Endometrium (tissue), 2 donors: ENCODE results near the gene FBXO48.
"Not testable (repeated sequence)": the region's sequence is repeated elsewhere in the genome, so short reads cannot be mapped to it uniquely, and the experiment has no call there.

Source experiments
- FAIRE-seq: peaks from 2 replicates; lab custom pipeline; 2012; peaks lifted over from hg19 to GRCh38; lab: Jason Lieb, UNC
- donor health status: control.
- donor health status: control.

The FBXO48 gene, protein sequence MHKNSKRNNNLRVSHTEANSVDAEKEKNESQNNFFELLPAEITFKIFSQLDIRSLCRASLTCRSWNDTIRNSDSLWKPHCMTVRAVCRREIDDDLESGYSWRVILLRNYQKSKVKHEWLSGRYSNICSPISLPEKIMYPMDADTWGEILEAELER

DNA sequence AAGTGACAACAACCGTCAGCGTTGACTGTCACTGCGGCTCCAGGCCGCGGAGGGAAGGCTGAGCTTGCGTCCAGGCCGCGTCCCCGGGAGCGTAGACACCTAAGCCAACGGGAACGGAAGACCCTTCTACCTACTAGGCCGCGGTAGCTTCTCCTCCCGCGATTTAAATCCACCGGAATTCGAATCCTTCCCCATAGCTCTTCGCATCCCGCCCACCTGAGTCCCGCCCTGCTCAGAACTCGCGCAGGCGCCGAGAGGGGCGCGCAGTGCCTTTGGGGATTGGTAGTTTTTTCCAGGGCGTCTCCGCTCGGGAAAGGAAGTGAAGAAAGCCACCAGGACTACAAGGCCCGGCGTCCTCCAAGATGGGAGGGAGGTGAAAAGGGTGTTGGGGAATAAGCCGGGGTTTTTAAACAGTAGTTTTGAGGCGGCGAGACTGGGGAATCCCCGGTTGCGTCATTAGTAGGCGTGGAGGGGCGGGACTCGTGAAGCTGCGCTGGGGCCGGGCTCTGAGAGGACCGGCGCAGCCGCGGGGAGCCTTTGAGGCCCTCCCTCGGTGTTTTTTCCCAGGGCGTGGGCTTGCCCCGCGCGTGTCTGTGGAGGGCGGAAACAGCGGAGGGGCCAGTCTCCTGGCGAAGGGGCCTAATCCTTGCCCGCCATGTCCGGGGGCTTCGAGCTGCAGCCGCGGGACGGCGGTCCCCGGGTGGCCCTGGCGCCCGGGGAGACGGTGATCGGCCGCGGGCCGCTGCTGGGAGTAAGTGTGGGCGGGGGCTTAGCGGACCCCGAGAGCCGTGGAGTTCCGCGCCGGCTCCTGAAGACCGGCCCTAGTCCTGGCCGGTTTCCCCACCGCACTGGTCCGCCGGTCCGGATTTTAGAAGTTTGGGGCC lies at the start of gene FBXO48, which contains the start of gene APLF:
Gene FBXO48, minus strand, starts transcription at position 218 of the 884 bp plus-strand sequence. CDS start 2,149 bp downstream, outside the sequence.
Gene APLF, plus strand, starts transcription at position 509 of the 884 bp plus-strand sequence. Its CDS starts 147 bp downstream, at position 656.
- FAIRE-seq: peak; percentile 98

DNA sequence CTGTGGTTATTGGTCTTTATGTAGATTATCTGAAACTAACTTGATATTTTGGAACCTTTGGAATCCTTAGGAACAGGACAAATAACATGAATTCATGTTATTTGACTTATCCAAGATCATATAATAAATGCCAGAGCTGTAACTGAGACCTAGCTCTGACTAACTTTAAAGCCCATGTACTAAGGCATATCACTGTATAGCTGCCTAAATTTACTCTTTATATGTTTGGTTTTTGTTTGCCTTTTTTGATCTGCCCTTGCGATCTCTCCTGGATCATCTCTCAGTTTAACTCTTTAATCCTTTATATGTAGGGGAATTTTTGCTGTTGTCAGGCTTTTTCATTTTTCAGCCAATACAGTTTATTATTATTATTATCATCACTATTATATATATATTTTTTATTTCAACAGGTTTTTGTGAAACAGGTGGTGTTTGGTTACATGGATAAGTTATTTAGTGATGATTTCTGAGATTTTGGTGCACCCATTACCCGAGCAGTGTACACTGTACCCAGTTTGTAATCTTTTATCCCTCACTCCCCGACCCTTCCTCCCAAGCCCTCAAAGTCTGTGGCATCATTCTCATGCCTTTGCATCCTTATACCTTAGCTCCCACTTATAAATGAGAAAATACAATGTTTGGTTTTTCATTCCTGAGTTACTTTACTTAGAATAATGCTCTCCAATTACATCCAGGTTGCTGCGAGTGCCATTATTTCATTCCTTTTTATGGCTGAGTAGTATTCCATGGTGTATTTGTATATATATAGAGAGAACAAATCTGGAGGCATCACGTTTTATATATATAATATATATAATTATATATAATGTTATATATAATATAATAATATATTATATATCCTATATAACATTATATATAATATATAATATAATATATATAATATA lies 49.2 kb upstream of the FBXO48 start:
- FAIRE-seq: no peak

DNA sequence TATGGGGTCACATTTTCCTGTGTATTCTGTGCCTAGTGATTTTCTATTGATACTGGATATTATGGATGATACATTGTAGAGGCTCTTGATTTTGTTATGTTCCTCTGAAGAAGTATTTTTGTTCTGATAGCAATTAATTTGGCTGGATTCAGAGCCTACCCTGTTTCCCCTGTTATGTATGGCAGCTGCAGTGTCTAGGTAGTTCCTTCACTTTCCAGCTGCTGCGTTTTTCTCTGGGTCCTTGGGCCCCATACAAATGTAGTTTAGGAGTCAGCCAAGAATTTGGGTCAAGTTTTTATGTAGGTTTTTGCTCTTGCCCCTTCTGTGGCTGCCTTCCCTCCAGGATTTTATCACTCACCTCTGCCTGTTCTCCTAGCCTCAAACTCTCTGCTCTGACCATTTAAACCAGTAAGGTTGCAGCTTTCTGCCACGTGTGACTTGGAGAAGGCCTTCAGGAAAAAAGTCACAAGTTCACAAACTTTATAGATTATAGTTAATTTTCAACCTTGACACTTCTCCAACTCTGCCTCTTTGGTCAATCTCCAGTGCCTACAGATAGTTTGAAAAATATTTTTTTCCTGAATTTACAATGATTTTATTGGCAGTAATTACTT lies 47.3 kb upstream of the FBXO48 start:
- FAIRE-seq: no peak

DNA sequence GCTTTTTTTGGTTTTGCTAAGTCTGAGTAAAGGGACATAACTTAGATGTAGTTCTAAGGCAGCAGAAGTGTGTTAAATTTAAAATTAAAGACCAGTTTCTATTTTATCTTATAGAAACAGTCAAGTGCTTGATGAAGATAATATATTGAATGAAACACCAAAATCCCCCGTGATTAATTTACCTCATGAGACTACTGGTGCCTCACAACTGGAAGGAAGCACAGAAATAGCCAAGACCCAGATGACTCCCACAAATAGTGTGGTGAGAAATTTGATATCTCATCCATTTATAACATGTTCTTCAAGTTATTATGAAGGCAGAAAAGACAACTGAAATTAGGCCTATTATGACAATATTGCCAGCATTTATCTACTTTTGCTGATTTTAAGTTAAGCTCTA lies 45.9 kb upstream of the FBXO48 start:
- FAIRE-seq: no peak

DNA sequence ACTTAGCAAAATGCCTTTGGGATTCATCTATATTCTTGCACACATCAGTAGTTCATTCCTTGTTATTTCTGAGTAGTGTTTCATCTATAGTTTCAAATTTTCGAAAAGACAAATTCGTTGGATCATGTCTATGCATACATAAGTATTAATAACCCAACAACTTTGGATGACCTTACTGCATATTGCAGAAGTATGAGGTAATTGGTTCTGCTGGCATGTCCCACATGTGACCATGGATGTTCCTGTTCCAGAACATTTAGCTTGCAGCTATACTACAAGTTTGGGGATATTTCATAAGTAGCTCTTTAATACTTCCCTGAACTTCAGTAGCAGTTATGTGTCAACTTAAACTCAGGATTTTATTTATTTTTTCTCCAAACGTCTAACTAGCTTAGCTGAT lies 45.2 kb upstream of the FBXO48 start:
- no peak for FAIRE-seq

DNA sequence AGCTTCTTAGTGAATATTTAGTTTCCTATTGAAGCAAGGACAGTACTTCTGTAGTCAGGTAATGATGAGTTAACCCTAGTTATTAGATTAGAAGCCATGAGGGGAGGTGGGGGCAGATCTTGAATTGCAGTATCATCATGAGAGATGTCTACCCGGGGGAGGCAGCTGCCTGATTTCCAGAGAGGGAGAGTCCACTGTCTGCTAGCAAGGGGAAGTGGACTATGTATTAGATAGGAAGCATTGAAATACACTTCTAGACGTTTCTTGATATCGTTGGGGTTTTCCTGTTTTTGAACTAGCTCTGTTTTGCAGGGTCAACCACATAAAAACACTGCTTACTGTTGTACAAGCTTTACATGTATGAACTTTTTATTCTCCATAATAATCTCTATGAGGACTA lies 39.1 kb upstream of the FBXO48 start:
- no peak for FAIRE-seq

DNA sequence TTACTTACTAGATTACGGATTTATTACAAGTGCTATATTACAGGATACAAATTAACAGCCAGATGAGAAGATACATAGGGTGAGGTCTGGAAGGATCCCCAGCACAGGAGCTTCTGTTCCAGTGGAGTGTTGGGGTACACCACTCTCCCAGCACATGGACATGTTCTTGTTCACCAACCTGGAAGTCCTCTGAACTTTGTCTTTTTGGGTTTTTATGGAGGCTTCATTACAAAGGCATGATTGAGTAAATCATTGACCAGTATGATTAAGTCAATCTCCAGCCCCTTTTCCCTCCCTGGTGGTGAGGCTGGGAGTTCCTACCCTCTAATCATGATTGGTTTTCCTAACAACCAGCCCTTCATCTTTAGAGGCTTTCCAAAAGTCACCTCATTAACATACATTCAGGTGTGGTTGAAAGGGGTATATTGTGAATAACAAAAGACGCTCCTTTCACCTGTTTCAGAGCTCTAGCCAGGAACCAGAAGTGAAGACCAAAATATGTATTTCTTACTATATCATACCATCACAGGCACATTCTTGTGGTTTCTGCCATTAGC lies 38.6 kb upstream of the FBXO48 start:
- FAIRE-seq: no peak

DNA sequence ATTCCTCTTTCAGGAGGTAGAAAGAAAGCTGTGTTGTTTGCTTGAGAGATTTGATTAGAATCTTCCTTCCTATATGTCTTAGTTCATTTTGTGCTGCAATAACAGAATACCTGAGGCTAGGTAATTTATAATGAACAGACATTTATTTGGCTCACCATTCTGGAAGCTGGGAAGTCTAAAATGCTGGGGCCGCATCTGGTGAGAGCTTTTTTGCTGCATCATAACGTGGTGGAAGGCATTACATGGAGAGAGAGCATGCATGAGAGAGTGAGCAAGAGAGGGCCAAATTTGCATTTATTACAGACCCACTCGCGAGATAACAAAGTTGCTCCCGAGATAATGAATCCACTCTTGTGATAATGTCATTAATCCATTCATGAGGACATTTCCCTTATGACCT lies 34.7 kb upstream of the FBXO48 start:
- FAIRE-seq: no peak

DNA sequence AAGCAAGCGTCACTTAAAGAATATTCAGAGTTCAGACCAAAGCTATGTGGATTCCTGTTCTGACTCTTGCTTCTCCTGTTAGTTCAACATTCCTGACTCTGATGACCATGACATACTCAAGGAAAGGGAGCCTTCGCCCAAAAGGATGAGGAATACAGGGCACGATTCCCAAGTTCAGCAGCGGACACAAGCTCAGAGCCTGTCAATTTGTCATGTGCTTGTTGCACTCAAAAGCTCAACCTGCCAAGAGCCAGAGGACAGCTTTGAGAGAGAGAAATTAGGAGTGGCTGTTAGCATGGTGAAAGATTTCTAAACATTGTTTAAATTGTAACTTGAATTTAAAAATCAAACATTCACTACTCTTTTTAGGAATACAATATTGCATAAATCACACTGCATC lies 33.6 kb upstream of the FBXO48 start:
- FAIRE-seq: no peak

DNA sequence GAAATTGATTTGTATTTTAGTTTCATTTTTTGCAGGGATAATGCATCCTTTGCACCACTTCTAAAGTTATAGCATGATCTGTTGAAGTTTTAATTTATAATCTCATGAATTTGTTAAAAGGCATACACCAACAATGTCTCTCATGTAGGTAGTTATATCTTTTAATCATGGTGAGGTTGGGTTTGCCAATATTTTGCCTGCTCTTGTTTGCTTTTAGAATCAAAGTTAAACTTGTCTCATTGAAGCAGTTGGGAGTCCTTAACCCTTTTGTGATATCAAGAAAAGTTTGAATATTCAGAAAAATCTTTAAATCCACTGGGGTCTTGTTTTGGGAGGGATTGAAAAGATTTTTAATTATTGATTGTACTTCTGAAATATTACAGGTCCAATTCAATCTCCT lies 32.0 kb upstream of the FBXO48 start:
- no peak for FAIRE-seq

DNA sequence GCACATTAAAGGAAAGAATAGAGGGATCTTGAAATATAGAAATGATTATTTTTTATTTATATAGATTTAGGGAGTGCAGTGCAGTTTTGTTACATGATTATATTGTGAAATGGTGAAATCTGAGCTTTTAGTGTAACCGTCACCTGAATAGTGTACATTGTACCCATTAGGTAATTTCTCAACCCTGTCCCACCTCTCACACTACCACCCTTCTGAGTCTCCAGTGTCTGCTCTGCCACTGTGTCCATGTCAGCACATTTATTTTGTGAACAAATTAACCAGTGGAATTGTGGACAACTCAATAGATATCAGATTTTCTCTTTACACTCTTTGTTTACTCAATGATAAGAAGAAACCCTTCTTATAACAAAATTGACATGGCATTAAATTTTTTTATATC lies 24.5 kb upstream of the FBXO48 start:
- FAIRE-seq: no peak

DNA sequence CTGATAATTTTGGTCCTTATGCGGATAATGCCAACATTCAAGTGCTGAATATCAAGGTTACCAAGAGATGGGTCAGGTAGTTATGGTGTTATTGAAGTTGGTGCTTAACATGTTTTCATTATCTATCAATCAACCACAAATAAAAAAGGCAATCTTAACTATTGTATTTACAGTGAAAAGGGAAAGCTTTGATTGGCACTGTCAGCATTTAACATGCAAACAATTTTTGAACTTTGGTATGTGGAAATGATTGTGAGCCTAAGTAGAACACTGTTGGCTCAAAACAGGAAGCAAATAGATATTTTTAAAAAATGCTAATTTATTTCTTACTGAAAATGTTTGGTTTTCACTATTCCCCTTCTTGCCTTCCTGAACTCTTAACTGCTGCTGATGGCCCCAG lies 22.2 kb upstream of the FBXO48 start:
- no peak for FAIRE-seq

DNA sequence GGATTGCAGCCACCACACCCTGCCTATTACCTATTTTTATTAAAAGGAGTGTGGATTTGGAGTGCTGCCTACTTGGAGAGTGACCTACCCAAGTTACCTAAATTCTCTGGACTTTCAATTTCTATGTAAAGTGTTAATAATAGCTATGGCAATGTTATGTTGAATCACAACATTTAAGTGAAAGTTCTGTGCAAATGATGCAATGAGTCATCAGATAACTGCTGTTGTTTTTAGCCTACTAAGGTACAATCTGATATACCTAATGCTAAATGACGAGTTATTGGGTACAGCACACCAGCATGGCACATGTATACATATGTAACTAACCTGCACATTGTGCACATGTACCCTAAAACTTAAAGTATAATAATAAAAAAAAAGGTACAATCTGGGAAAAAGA lies 21.5 kb upstream of the FBXO48 start:
- FAIRE-seq: not testable (repeated sequence)

DNA sequence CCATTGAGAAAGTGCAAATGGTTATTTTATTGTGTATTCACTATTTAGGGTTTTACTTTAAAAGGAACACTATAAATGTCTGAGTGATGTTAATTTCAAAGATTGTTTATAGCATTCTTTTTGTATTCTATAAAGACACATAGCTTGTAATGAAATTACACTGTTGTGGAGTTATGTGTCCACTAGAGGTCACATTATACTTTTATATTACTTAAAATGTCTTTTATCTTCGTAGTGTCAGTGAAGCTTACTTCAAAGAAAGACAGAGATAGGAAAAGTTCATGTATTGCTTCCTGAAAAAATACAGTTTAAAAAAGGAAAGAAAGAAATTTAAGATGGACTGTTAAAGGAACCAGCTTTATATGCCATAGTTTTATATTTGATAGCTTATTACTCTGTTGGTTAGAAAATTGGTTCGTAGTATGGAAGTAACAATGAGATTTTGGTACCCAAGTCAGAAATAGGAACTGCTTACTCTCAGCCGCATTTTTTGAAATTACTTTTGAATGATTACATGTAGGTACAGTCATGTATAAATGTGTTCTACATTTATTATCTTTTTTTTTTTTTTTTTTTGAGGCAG lies 20.8 kb upstream of the FBXO48 start:
- FAIRE-seq: peak; percentile 91

DNA sequence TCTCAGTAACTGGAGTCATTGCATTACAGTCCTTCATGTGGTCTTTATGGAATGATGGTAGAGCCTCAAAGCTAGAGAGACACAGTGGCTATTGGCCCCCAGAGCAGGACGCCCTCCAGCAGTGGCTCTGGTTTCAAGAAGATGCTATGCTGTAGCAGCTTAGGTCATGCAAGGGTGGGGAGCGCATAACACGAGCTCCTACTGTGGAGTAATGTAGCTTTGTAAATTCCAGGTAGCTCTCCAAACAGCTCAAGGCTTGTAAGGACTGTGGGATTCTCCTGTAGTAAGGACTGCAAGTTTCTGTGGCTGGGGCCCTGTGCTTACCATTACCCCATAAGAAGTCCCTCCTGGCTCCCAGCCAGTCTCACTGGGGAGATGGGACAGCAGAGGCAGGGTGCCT lies 15.9 kb upstream of the FBXO48 start:
- no peak for FAIRE-seq

DNA sequence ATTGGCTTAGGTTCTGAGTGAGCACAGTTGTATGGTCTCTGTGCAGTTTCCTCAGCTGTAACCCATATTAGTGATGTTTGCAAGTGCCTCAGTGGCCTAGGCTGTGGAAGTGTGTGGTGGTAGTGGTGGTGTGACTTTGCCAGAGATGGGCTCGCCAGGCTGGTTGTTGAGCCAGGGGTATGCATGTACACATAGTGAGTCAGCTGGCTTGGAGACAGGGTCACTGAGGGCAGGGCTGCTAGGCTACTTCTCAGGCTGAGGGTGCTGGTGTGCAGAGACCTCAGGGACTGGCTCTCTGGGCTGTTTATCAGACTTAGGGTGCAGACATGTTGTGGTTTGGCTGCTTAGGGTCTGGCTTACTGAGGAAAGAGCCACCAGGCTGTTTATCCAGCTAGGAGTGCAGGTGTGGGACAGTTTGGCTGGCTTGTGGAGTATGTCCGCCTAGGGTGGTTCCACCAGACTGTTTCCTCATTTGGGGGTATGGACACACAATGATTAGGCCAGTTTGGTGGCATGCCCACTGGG lies 15.3 kb upstream of the FBXO48 start:
- FAIRE-seq: no peak

DNA sequence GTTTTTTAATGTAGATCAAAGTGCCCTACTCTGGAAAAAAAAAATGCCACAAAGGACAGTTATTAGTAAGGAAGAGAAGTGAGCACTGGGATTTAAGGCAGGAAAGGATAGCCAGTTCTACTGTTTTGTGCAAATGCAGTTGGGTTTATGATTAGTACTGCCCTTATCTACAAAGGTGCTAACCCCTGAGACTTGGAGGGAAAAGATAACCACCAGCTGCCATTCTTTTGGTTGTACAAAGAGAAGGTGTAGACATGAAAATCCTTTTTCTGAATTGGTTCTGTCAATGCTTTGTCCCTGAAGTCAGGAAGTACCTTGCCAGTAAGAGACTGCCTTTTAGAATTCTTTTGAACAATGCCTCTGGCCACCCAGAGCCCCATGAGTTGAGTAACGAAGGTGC lies 11.6 kb upstream of the FBXO48 start:
- FAIRE-seq: no peak

DNA sequence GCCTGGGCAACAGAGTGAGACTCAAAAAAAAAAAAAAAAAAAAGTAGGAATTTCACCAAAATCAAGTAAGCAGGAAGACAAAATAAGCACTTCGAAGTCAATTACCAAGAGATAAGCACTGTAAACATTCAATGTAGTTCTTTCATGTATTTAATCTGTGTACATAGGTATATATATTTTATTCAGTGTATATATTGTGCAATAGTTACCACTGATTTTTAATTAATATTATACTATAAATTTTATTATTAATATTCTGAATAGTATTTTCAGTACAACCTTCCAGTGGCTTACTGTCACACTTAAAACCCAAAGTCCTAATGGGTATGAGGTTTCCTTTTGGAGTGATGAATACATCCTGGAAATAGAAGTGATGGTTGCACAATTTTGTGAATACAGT lies 9.4 kb upstream of the FBXO48 start:
- FAIRE-seq: no peak

DNA sequence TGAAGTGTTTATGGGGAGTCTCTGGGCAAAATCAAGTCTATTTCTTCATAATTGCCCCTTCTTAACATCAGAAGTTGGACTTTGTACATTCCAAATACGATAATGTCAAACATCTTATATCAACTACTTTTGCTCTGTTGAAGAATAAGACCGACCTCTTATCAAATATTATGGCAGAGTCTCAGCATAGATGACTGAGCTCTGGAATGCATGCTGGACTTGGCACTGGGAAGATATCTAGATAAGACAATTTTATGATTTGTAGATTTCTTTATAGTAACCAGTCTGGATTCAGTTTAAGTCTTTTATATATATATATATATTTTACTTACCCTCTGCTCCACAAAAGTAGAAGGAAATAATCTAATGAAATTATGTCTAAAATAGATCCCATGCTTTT lies 8.5 kb upstream of the FBXO48 start:
- FAIRE-seq: no peak

DNA sequence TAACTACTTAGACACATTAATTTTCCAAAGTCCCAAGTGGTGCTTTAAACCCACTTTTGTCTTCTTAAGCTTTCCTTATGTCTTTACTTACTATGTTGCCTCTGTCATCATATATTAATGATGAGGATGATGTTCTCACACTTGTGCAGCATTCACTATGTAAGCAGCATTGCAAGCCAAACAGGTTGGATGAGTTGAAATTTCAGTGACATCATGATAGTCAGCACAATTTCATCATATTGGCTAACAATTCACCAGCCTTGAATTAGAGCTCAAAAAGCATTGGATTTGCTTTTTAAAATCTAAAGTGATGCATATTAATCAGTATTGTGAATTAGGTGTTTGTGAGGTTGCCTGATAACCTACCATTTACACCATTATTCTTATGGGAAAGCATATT lies 8.0 kb upstream of the FBXO48 start:
- no peak for FAIRE-seq

DNA sequence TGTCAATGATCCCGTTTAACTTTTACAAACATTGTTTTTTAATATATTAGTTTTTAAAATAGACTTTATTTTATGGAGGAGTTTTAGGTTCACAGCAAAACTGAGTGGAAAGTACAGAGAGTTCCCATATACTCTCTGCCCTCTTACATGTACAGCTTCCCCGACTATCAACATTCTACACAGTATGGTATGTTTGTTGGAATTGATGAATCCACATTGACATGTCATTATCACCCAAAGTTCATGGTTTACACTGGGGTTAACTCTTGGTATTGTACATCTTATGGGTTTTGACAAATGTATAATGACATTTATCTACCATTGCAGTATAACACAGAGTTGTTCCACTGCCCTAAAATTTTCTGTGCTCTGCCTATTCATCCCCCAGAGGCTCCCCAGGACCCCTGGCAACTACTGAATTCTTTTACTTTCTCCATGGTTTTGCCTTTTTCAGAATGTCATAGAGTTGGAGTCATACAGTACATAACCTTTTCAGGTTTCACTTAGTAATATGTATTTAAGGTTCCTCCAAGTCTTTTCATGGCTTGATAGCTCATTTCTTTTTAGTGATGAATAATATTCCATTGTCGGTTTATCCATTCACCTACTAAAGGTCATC lies 5.8 kb upstream of the FBXO48 start:
- FAIRE-seq: no peak
